GDM1 (cell line): Measurements from ENCODE around the gene PERM1.
"Not testable (repeated sequence)": the region's sequence is repeated elsewhere in the genome, so short reads cannot be mapped to it uniquely, and the experiment has no call there.

Experiments
- DNase-seq: peaks from one replicate; lab custom pipeline; 2025; lab: John Stamatoyannopoulos, UW

The PERM1 gene

GRCh38 chr1:981955-982558 lies at the start of gene PERM1:
Gene PERM1 (minus strand): TSS chr1:982093. CDS start chr1:981029, 1,064 bp downstream.
- no peak for DNase-seq

- not testable (repeated sequence) for DNase-seq
These were observed 49.2 kb upstream of the PERM1 start for GRCh38 chr1:1030867-1031658.

GRCh38 chr1:1027791-1028190 lies 45.9 kb upstream of the PERM1 start:
- DNase-seq: no peak

- no peak for DNase-seq
These were observed 44.9 kb upstream of the PERM1 start for GRCh38 chr1:1026599-1027413.

- no peak for DNase-seq
These were observed 43.8 kb upstream of the PERM1 start for GRCh38 chr1:1025730-1026129.

- no peak for DNase-seq
These were observed 43.1 kb upstream of the PERM1 start for GRCh38 chr1:1024771-1025699.

GRCh38 chr1:1024149-1024770 lies 42.4 kb upstream of the PERM1 start:
- no peak for DNase-seq

- no peak for DNase-seq
These were observed 41.8 kb upstream of the PERM1 start for GRCh38 chr1:1023700-1024099.

GRCh38 chr1:1022302-1023009 lies 40.6 kb upstream of the PERM1 start:
- no peak for DNase-seq

GRCh38 chr1:1021920-1022259 lies 40.0 kb upstream of the PERM1 start:
- no peak for DNase-seq

GRCh38 chr1:1021010-1021919 lies 39.4 kb upstream of the PERM1 start:
- no peak for DNase-seq

- DNase-seq: no peak
These were observed 38.6 kb upstream of the PERM1 start for GRCh38 chr1:1020415-1021009.

- DNase-seq: no peak
These were observed 38.1 kb upstream of the PERM1 start, which contains the start of gene AGRN for GRCh38 chr1:1020000-1020404. Gene AGRN (plus strand): TSS chr1:1020120. CDS start chr1:1020173, 53 bp downstream.

GRCh38 chr1:1019122-1019999 lies 37.5 kb upstream of the PERM1 start:
- DNase-seq: peak; percentile 82

GRCh38 chr1:1018321-1018685 lies 36.4 kb upstream of the PERM1 start:
- not testable (repeated sequence) for DNase-seq

- not testable (repeated sequence) for DNase-seq
These were observed 35.8 kb upstream of the PERM1 start for GRCh38 chr1:1017397-1018320.
